GM13976 (cell line): Measurements from ENCODE around the gene SULT1B1.

Experiments
- DNase-seq: peaks from one replicate; pipeline ENCODE4 v3.0.0; 2012; ENCODE audit warnings: low spot score
- CTCF ChIP-seq: IDR thresholded peaks from 2 replicates; pipeline ENCODE4 v1.5.1; 2012; ENCODE audit warnings: borderline replicate concordance, mild to moderate bottlenecking; ENCODE audit not compliant: insufficient read depth; ENCODE audit errors: extremely low read depth, missing control alignments, control extremely low read depth
- in situ Hi-C: fragments of 300-500 bp; cut with MboI; formaldehyde crosslinking; loops from one replicate; pipeline ENCODE4 v1.12.0; 2022; ENCODE audit warnings: low sequenced_read_pairs, mixed read lengths, inconsistent platforms; ENCODE audit not compliant: unreplicated experiment

The SULT1B1 gene

GRCh38 chr4:69760455-69760854, at the start of gene SULT1B1:
TSS of gene SULT1B1 (minus strand) at chr4:69760620. CDS start at chr4:69755217, 5,403 bp downstream.
- in situ Hi-C loops: no loop called here
- no peak for TF ChIP-seq CTCF
- DNase-seq: no peak

DNA sequence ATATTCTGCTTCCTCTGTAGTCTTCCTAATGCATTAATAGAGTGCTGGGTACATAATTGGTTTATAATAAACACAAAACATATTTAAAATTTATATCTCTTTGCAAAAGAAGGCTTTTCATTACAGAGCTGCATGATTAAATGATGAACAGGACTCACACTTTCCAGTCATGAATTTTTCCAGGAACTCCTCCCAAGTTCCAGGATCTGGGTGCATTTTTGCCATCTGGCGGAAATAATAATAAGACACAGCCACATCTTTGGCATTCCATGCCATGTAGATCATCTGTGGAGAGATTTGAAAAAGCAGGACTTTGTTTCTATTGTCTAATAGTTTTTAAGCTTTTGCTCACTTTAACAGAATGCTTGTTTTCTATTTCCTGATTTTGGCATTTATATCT, 40.2 kb upstream of the SULT1B1 start:
- TF ChIP-seq CTCF: no peak
- no peak for DNase-seq
- in situ Hi-C loops: no loop called here

- no peak for TF ChIP-seq CTCF
- no peak for DNase-seq
- in situ Hi-C loops: no loop called here
These were observed 38.9 kb upstream of the SULT1B1 start for GRCh38 chr4:69799337-69799736.

GRCh38 chr4:69793732-69794131, 33.3 kb upstream of the SULT1B1 start:
- DNase-seq: no peak
- in situ Hi-C loops: no loop called here
- no peak for TF ChIP-seq CTCF

DNA sequence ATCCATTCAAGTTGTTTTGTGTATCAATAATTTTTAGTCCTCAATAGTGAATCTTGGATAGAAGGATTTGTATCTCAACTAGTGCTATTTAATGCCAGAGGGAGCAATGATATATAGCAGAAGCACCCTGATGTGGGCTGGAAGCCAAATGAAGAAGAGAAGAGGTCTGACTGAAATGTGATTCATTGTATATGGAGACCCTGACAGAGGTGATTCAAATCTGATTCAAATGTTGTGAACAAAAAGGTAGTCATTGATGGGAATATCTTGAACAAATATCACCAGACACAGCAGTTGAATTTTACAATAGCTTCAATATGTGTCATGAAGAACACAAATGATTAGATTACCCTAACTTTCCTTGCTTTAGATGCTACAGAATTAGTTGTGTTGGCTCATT, 27.5 kb upstream of the SULT1B1 start:
- no peak for DNase-seq
- in situ Hi-C loops: no loop called here
- TF ChIP-seq CTCF: no peak

GRCh38 chr4:69786547-69786946, 26.1 kb upstream of the SULT1B1 start:
- in situ Hi-C loops: no loop called here
- no peak for DNase-seq
- TF ChIP-seq CTCF: no peak
